CD4-positive, alpha-beta T cell treated with Interleukin-17A for 1 hour (primary cell): Measurements from ENCODE around the gene ABCG1.

Experiments
- DNase-seq: peaks from one replicate; pipeline ENCODE4 v3.0.0-alpha.2; 2020

ABCG1 gene

DNA sequence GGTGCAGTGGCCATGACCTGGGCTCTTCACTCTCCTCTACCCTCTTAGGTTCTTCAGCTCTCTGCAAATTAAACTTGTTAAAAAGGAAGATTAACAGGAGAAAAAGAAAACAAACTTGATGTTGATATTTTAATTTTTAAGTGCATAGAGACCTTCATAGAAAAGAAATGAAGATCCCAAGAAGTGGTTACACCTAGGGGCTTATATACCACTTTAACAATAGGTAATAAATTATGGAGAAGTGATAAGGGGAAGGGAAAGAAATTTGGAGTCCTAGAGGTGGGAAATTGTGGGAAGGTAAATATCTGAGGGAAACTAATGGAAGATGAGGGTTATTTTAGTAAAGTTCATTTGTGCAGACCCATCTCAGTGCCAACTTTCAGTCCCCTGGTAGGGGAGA is 112.7 kb downstream of the ABCG1 start:
- no peak for DNase-seq

DNA sequence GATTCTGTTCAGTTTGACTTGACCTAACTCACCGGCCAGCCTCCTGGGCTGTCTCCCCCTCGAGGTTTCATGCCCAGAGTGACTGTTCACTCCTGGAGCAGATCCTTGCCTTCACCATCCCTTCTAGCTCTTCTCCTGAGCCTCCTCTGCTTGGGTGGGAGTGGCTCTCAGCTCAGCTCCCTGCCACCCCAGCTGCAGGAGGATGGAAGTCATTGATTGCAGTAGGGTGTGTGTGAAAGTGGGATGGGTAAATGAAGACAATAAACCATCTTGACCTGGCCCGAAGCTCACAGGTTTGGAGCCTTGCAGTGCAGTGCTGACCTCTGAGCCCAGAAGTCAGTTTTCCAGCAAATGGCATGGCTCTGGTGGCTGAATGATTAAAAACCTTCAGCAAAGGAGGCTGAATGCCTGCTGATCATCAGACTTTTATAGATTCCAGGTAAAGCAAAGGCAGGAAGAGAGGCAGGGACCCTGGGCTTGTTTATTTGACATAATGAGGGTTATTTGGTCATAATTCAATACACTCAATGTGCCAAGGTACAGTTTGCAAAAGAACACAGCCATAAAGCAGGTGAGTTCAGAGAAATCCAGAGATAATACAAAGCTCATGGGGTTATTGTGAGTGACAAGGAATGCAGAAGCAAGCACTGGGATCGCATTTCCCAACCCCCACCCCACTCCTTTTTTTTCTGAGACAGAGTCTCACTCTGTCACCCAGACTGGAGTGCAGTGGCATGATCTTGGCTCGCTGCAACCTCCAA is 113.8 kb downstream of the ABCG1 start:
- no peak for DNase-seq

- DNase-seq, result no peak
These were observed 117.1 kb downstream of the ABCG1 start for GRCh38 chr21:42336054-42336453.

DNA sequence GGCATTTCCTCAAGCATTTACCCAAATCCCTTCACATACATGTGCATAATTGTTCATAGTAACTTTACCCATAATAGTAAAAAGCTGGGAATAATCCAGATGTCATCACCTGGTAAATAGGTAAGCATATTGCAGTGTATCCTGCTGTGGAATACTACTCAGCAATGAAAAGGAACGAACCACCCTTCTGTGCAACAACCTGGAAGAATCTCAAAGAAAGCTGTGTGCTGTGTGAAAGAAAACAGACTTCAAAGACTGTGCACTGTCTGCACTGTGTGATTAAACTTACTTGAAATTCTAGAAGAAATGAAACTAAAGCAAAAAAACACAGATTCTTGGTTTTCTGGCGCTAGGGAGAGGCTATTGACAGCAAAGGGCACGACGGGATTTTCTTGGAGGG is 118.3 kb downstream of the ABCG1 start:
- DNase-seq, result no peak

DNA sequence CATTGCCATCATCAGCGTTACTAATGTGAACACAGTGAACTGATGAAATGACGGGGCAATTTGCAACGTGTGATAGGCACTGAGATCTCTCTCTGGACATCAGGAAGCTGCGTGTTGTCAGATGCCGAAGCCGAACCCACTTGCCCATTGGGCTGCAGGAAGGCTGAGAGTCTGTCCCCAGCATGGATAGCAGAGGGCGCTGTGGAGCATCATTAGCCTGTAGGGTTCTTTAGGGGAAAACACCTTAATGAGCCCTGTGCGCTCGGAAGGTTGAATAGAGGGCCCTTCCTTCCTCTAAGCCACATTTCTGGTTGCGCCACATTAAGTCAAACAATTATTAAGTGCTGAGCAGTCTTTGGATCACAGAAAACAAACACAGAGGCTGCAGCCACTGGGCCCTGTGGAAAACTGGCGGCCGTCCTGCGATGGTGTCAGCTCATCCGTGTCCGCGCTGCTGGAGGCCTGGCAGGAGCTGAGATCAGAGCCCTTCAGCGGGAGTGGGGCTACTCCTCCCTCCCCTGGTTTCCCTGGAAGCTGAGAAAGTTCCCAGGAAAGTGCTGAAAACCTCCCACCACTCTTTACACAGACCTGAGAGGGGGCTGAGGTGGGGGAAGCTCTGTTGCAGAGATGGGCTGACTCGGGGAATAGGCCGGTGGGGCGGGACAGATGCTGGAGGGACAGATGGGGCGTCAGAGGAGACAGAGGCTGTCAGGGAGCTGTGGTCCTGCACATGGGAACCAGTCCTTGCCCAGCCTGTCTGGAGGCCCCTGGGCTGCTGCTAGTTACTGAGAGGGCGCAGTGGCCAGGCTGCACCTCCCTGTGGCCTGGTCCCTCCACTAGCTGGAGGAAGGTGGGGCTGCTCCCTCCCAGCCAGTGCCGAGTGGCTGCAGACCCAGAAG is 119.1 kb downstream of the ABCG1 start:
- DNase-seq, result peak; percentile 86

DNA sequence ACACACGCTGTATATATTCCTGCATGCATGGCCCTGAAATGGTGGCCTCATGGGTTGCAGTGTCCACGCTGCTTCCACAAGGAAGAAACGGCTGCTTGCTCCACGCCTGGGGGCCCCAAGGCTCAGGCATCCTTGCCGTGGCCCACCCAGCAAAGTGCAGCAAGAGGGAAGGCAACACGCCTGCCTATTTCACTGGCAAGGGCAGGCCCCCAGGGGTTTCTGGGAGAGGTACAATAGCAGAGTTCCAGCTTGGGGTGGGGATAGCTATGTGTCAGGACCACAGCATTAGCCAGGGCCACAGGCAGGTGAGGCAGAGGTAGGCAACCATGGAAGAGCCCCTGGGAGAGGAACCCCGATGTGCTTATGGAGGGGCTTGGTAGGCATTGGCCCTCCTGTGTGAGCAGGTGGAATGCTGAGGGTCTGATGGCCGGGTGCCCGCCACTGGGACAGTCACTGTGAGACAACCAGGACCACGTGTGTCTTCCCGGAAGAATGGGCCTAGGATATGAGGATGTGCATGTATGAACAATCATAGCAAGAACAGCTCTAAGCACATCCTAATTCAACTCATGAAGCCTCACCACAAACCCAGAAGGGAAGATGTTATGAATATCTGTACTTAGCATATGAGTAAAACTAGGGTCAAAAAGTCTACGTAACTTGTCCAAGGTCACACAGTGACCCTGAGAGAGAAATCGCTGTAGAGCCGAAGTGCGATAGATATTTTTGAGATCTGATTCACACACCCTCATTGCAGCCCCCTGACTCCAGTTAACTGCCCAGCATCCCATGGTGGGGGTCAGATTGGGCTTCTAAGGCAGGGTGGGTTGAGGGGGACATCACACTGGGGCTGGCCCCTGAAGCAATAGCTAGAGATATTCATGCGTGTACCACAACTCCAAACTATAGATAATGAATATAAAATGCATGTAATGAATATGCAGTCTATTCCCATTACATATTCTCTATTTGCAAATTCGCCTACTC is 120.1 kb downstream of the ABCG1 start:
- no peak for DNase-seq

DNA sequence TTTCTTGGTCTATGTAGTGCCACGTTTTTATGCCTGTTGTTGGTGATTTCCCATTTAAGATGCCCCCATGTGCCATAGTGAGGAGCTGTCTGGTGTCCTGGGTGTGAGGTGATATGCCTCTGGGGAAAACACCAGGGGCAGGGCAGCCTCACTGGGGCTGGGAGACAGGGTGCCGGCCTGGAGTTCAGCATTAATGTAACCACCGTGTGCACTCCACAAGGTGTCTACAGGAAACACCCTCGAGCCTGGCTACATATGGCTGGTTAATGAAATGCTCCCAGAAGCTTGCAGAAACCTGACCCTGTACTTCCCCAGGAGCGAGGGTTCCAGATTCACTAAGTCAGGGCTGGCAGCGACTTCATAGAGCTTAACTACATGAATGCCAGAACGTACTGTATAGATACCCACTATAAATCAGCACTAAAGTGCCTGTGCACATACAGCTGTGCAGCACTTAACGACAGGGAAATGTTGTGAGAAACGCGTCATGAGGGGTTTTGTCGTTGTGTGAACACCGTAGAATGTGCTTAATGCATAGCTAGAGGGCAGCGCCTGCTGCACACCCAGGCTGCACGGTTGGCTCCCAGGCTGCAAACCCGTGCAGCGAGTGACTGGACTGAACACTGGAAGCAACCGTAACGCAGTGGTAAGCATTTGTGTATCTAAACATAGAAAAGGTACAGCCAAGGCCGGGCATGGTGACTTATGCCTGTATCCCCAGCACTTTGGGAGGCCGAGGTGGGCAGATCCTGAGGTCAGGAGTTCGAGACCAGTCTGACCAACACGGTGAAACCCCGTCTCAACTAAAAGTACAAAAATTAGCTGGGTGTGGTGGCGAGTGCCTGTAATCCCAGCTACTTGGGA is 121.5 kb downstream of the ABCG1 start:
- DNase-seq, result no peak

DNA sequence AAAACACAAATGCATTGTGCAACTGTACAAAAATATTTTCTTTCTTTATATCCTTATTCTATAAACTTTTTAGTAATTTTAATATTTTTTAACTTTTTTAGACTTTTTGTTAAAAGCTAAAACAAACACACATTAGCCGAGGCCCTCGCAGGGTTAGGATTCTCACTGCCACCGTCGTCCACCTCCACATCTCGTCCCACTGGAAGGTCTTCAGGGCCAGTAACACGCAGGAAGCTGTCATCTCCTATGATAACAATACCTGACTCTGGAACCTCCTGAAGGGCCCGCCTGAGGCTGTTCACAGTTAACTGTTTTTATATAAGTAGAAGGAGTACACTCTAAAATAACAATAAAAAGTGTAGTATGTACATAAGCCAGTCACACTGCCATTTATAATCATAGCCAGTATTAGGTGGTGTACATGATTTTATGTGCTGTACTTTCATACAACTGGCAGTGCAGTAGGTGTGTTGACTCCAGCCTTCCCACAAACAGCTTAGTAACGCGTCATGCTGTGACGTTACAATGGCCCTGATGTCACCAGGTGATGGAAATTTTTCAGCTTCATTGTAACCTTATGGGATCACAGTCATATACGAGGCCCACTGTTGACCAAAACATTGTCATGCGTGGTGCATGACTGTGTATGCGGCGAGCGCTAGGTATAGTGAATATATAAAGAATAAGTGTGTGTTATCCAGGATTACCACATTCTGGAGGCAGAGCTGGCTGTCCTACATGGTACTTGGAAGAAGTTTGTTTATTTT is 123.0 kb downstream of the ABCG1 start:
- DNase-seq, result no peak

DNA sequence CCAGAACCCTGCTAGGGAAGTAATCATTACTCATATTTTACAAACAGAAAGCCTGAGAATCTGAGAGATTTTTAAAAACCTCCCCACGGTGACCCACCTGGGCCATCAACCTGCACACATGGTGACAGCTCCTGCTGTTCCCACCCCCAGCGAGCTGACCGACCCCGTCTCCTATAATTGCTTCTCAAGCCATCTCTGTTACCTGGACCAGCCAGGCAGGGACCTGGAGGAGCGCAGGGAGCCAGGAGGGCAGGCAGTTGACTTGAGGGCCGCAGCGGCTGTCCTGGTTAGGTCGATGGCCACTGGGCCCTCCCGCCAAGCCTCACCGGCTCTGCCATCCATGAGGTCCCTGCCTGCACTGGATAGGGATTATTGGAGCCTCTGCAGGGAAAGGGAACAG is 124.2 kb downstream of the ABCG1 start:
- DNase-seq, result no peak

DNA sequence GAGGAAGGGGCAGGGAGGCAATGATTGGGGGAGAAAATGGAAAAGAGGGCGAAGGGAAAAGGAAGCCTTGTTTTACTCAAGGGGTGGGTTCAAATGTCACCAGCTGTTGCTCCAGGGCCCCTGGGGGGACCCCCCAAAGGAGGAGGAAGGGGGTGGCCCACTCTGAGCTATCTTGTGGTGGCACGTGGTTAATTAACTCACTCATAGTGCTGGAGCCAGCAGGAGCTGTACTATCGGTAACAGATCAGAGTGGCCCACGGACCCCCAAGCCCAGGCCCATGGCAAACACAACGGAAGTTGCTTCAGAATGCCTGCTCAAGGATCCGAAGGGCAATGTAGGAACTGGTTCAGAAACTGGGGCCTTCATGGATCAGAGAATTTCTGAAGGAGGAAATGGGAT is 124.6 kb downstream of the ABCG1 start:
- DNase-seq, result no peak

DNA sequence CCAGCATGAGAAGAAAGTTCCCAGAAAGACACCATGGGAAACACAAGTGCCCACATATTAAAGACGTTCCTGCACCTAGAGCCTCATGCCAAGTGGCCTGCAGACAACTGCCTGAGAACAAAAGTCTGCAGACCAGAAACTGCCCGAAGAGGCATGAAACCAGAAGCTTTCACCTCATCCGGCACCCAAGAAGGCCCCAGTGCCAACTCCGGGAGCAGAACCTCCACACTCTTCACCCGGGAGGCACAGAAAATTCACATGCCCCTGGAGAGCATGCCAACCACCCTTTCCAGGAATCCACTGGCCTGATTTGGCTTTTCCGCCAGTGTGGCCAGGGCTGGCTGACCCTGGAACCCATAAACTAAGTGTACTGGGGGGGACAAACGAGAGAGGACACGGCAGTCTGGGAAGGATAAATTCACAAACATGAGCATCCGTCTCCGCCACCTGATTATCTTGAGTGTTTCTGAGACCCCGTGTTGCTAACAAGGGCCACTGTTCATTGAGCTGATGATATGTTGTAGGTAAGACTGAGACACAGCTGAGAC is 125.1 kb downstream of the ABCG1 start:
- no peak for DNase-seq

DNA sequence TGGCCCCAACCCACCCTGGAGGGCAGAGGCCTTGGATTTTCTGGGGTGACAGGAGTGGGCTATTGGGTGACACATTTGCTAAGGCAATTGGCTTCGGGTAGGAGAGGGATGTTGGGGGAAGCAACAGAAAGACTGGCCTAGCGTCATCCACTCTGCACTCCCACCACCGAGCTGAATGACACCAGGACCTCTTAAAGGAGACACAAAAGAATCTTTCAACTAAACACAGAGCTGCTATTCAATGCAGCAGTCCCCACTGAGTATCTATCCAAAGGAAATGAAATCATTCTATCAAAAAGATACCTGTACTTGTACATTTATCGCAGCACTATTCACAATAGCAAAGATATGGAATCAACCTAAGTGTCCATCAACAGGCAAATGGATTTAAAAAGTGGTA is 125.7 kb downstream of the ABCG1 start:
- no peak for DNase-seq

GRCh38 chr21:42346441-42346840 is 127.5 kb downstream of the ABCG1 start:
- DNase-seq, result no peak
